Endodermal cell (in vitro differentiated cells): ENCODE measurements around the gene TSSC4. TPM values are rescaled to one million over a fixed set of nuclear protein-coding genes. Genes with fewer than 3 reads are reported as not detected.

Source experiments
- DNase-seq: peaks from one replicate; pipeline ENCODE4 v3.0.0-alpha.2; 2017
- H3K27ac ChIP-seq: 2 replicates; pipeline ENCODE4 v1.5.1; 2013; ENCODE audit warnings: mild to moderate bottlenecking, low read depth, low read length, moderate library complexity
- H3K27me3 ChIP-seq: 2 replicates; pipeline ENCODE4 v1.6.1; 2013; ENCODE audit warnings: mild to moderate bottlenecking, low read length, moderate library complexity; ENCODE audit not compliant: insufficient read depth, control insufficient read depth, poor library complexity, severe bottlenecking
- H3K36me3 ChIP-seq: 2 replicates; pipeline ENCODE4 v1.7.0; 2013; ENCODE audit warnings: mild to moderate bottlenecking, low read length, moderate library complexity; ENCODE audit not compliant: control insufficient read depth, insufficient read depth
- H3K4me1 ChIP-seq: one replicate; pipeline ENCODE4 v1.7.0; 2013; ENCODE audit warnings: low read length; ENCODE audit not compliant: control insufficient read depth, insufficient read depth
- H3K4me3 ChIP-seq: 2 replicates; pipeline ENCODE4 v1.5.1; 2013; ENCODE audit warnings: mild to moderate bottlenecking, low read length, moderate library complexity
- H3K9ac ChIP-seq: 2 replicates; pipeline ENCODE4 v1.6.1; 2013; ENCODE audit warnings: mild to moderate bottlenecking, low read length, moderate library complexity; ENCODE audit not compliant: poor library complexity, severe bottlenecking; ENCODE audit errors: extremely low read depth
- H3K9me3 ChIP-seq: 2 replicates; pipeline ENCODE4 v1.6.1; 2013; ENCODE audit warnings: mild to moderate bottlenecking, low read length, moderate library complexity; ENCODE audit not compliant: control insufficient read depth
- H3K27ac Mint-ChIP-seq: 2 replicates; pipeline ENCODE4 v1.8.0; 2020; ENCODE audit warnings: mixed read lengths
- H3K27me3 Mint-ChIP-seq: 2 replicates; pipeline ENCODE4 v1.8.0; 2021; ENCODE audit warnings: mild to moderate bottlenecking, mixed read lengths; ENCODE audit not compliant: insufficient read depth
- H3K36me3 Mint-ChIP-seq: 2 replicates; pipeline ENCODE4 v1.8.0; 2020; ENCODE audit warnings: low read depth, mixed read lengths
- H3K4me1 Mint-ChIP-seq: 2 replicates; pipeline ENCODE4 v1.8.0; 2020; ENCODE audit warnings: mixed read lengths
- H3K4me3 Mint-ChIP-seq: 2 replicates; pipeline ENCODE4 v1.8.0; 2020; ENCODE audit warnings: mild to moderate bottlenecking, moderate library complexity, mixed read lengths
- H3K9me3 Mint-ChIP-seq: 2 replicates; pipeline ENCODE4 v1.8.0; 2020; ENCODE audit warnings: mild to moderate bottlenecking, mixed read lengths
- WGBS, 2 experiments: methylation state at CpG; one replicate each; pipeline versions ENCODE4 v1.1.5 to v1.1.7; 2013; ENCODE audit warnings: missing lambda C conversion rate in 2 of 2, mixed read lengths in 1 of 2; ENCODE audit not compliant: insufficient coverage in 1 of 2, insufficient read length in 1 of 2; 5-methylcytosine and 5-hydroxymethylcytosine counted together
- total RNA-seq, 2 donors: library from RNA; stranded (reverse); fragmentation: NEBNext Ultra II Directional in 1 of 2; extraction: Animal tissue kit (Norgen Biotek cat#: 25700) in 1 of 2; gene quantifications; 2 replicates in 1 of 2; 3 replicates in 1 of 2; pipeline ENCODE4 v1.2.1, GENCODE V29; 2021
- TF ChIP-seq, protein P1 (sequence below): fragments of 200-600 bp; sonication (generic); conservative IDR thresholded peaks from 2 replicates; pipeline ENCODE4 v1.5.0; 2021; ENCODE audit warnings: antibody characterized with exemption, mild to moderate bottlenecking

Gene TSSC4
- total RNA-seq, 2 donors from 2014 or later = 47.2 to 51.1 TPM

DNA sequence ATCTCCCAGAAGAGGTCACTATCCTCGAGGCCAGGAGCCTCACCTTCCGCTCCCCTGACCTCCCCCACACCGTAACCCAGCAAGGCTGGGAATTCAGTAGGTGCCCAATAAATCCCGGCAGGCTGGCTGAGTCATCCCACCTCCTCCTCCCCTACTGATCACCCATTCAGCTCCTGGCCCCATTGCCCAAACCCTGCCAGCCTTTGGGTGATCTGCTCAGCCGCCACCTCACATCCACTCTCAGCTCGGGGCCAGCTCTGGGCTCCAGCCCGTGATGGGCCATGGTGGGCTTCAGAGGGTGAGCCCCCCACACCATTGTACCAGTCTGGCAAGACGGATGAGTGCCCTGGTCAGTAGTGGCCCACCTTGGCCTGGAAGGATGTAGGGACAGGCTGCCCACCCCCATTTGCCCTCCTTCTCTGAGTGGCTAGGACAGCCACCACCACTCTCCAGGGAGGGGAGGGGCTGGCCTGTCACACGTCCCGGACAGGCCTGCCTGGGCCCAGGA is 35.5 kb downstream of the TSSC4 start:
- TF ChIP-seq, protein P1, sequence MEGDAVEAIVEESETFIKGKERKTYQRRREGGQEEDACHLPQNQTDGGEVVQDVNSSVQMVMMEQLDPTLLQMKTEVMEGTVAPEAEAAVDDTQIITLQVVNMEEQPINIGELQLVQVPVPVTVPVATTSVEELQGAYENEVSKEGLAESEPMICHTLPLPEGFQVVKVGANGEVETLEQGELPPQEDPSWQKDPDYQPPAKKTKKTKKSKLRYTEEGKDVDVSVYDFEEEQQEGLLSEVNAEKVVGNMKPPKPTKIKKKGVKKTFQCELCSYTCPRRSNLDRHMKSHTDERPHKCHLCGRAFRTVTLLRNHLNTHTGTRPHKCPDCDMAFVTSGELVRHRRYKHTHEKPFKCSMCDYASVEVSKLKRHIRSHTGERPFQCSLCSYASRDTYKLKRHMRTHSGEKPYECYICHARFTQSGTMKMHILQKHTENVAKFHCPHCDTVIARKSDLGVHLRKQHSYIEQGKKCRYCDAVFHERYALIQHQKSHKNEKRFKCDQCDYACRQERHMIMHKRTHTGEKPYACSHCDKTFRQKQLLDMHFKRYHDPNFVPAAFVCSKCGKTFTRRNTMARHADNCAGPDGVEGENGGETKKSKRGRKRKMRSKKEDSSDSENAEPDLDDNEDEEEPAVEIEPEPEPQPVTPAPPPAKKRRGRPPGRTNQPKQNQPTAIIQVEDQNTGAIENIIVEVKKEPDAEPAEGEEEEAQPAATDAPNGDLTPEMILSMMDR = no peak
- no peaks in the 10 kb centered on the region for H3K4me1 ChIP-seq
- peaks cover 52% of the 10 kb centered on the region for H3K27me3 ChIP-seq
- no peaks in the 10 kb centered on the region for H3K4me1 Mint-ChIP-seq
- H3K27ac Mint-ChIP-seq = no peak overlapping the region
- H3K36me3 ChIP-seq = no peaks in the 10 kb centered on the region
- WGBS, 2 experiments = 83 to 85% methylated on average over 2 to 10 of the region's 10 CpGs
- H3K27me3 Mint-ChIP-seq = peaks cover 50% of the 10 kb centered on the region
- no peak overlapping the region for H3K4me3 ChIP-seq
- H3K4me3 Mint-ChIP-seq = no peak overlapping the region
- no peak for DNase-seq
- no peaks in the 10 kb centered on the region for H3K9me3 Mint-ChIP-seq
- H3K27ac ChIP-seq = no peak overlapping the region
- H3K9ac ChIP-seq = no peak overlapping the region
- H3K9me3 ChIP-seq = no peaks in the 10 kb centered on the region
- H3K36me3 Mint-ChIP-seq = no peaks in the 10 kb centered on the region

DNA sequence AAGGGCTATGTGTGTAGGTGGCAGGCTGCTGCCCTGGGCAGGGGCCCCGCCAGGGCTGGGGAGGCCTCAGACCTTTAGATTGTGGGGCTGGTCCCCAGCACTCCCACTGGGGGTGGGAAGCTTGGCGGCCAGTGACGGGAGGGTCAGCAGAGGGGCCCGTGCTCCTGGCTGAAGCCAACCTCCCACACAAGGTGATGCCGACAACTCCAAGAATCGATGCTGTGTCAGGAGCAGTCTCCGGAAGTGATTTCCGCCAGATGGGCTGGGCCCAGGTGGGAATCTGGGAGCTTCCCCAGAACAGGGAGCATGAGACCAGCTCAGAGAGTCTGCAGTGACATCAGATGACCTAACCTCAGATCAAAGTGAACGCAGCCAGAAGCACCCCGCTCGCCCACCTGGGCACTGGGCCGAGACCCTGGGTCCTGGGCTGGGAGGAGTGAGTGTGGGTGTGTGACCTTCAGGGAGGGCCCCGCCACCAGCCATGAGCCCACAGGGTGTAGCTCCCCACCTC is 36.0 kb downstream of the TSSC4 start:
- Mint-ChIP-seq H3K36me3 (no peaks in the 10 kb centered on the region), H3K4me1 (no peaks in the 10 kb centered on the region), H3K27me3 (peaks cover 51% of the 10 kb centered on the region), H3K9me3 (no peaks in the 10 kb centered on the region), H3K27ac (no peak overlapping the region), H3K4me3 (no peak overlapping the region)
- WGBS, 2 experiments = 94% methylated on average over 8 to 12 of the region's 13 CpGs
- Histone ChIP-seq H3K36me3 (no peaks in the 10 kb centered on the region), H3K9me3 (no peaks in the 10 kb centered on the region), H3K4me3 (no peak overlapping the region), H3K27ac (no peak overlapping the region), H3K4me1 (no peaks in the 10 kb centered on the region), H3K27me3 (peaks cover 57% of the 10 kb centered on the region), H3K9ac (no peak overlapping the region)
- TF ChIP-seq, protein P1 = no peak
- DNase-seq = no peak

DNA sequence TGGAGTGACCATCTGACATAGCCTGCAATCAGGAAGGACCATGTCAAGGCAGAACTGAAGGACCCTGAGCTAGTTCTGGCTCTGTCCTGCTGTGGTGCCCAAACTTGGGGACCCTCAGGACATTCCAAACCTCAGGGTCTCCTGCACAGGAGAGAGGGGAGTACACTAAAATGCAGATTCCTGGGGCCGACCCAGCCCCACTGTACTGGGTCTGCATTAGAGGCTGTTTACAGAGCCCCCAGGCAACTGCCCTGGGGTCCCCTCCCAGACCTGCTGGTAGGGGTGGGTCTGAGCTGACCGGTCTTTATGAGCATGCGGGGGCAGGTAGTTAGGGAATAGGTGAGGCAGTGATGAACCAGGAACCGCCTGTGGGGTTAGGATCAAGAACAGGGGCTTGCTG is 37.0 kb downstream of the TSSC4 start:
- H3K4me3 Mint-ChIP-seq = no peak overlapping the region
- H3K4me1 Mint-ChIP-seq = no peaks in the 10 kb centered on the region
- WGBS, 2 experiments = 84% methylated on average over 3 of the region's 4 CpGs; no CpG with 5 or more reads in 1 of the 2 experiments
- no peak overlapping the region for H3K27ac ChIP-seq
- H3K27ac Mint-ChIP-seq = no peak overlapping the region
- TF ChIP-seq, protein P1 = no peak
- no peak for DNase-seq
- H3K27me3 ChIP-seq = peaks cover 67% of the 10 kb centered on the region
- peaks cover 58% of the 10 kb centered on the region for H3K27me3 Mint-ChIP-seq
- no peaks in the 10 kb centered on the region for H3K36me3 ChIP-seq
- H3K4me3 ChIP-seq = no peak overlapping the region
- no peak overlapping the region for H3K9ac ChIP-seq
- no peaks in the 10 kb centered on the region for H3K9me3 ChIP-seq
- H3K4me1 ChIP-seq = no peaks in the 10 kb centered on the region
- no peaks in the 10 kb centered on the region for H3K9me3 Mint-ChIP-seq
- no peaks in the 10 kb centered on the region for H3K36me3 Mint-ChIP-seq
